GM12873 (cell line): Measurements from ENCODE around the gene TEAD1.

Experiments used
- TF ChIP-seq, protein P1 (sequence below): IDR thresholded peaks from 2 replicates; pipeline ENCODE4 v1.5.1; 2012; ENCODE audit warnings: low read depth, mild to moderate bottlenecking, moderate library complexity, low read length, control low read depth; ENCODE audit not compliant: insufficient read depth; ENCODE audit errors: missing control alignments

The TEAD1 gene

DNA sequence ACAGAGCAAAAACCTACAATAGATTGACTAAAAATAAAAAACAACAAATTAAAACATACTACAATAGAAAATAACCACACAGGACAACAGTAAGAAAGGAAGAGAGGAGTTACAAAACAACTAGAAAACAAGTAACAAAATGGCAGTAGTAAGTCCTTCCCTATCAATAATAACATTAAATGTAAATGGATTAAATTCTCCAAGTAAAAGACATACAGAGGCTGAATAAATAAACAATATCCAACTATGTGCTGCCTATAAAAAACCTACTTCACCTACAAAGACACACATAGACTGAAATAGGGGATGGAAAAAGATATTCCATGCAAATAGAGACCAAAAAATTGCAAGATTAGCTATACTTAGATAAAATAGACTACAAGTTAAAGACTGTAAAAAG lies 277.9 kb downstream of the TEAD1 start:
- TF ChIP-seq, protein P1, sequence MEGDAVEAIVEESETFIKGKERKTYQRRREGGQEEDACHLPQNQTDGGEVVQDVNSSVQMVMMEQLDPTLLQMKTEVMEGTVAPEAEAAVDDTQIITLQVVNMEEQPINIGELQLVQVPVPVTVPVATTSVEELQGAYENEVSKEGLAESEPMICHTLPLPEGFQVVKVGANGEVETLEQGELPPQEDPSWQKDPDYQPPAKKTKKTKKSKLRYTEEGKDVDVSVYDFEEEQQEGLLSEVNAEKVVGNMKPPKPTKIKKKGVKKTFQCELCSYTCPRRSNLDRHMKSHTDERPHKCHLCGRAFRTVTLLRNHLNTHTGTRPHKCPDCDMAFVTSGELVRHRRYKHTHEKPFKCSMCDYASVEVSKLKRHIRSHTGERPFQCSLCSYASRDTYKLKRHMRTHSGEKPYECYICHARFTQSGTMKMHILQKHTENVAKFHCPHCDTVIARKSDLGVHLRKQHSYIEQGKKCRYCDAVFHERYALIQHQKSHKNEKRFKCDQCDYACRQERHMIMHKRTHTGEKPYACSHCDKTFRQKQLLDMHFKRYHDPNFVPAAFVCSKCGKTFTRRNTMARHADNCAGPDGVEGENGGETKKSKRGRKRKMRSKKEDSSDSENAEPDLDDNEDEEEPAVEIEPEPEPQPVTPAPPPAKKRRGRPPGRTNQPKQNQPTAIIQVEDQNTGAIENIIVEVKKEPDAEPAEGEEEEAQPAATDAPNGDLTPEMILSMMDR, result no peak

GRCh38 chr11:12958986-12959385 lies 284.8 kb downstream of the TEAD1 start:
- TF ChIP-seq, protein P1, result no peak

- TF ChIP-seq, protein P1, result no peak
These were observed 287.4 kb downstream of the TEAD1 start for GRCh38 chr11:12961615-12962014.

DNA sequence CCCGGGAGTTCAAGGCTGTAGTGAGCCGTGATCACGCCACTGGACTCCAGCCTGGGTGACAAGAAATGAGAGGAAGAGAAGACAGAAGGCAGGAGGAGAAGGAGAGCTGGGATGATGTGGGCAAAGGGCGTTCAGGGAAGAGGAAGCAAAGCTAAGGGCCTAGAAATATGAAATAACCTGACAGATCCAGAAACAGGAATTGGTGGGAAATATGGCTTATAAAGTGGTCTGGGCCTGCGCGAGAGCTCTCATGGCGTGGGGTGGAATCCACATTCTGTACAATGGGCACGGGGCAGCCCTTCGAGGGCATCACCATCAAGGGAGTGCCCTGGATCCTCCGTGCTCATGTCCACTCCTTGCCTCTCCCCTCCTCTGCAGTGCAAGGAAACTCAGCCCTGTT lies 288.1 kb downstream of the TEAD1 start:
- TF ChIP-seq, protein P1, result no peak

- TF ChIP-seq, protein P1, result no peak
These were observed 288.8 kb downstream of the TEAD1 start for GRCh38 chr11:12963051-12963450.

GRCh38 chr11:12963792-12964536 lies 289.7 kb downstream of the TEAD1 start:
- TF ChIP-seq, protein P1, result peak; percentile 78

DNA sequence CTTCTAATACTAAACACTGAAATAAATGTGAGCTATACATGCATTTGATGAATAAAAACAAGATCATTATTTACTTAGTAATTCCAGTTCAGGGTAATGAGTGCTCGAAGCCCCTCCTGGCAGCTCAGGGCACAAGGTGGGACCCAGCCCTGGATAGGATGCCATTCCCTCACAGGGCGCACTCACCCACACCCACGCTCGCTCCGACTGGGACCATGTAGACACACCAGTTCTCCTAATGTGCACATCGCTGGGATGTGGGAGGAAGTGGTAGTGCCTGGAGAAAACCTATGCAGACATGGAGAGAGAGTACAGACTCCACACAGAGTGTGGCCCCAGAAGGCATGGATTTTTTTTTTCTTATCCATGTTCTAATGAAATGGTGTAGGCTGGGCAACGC lies 290.4 kb downstream of the TEAD1 start:
- TF ChIP-seq, protein P1, result no peak
